ENCODE results near the gene NPHS1. TPM values are rescaled to one million over a fixed set of nuclear protein-coding genes. Genes with fewer than 3 reads are reported as not detected.
"Not testable (repeated sequence)": the region's sequence is repeated elsewhere in the genome, so short reads cannot be mapped to it uniquely, and the experiment has no call there.

Gene NPHS1
- total RNA-seq, 3 donors from 2014 or later (not counting 1 experiment from before 2014, with no cell fraction given), result 0.93 TPM; not detected in 2

DNA sequence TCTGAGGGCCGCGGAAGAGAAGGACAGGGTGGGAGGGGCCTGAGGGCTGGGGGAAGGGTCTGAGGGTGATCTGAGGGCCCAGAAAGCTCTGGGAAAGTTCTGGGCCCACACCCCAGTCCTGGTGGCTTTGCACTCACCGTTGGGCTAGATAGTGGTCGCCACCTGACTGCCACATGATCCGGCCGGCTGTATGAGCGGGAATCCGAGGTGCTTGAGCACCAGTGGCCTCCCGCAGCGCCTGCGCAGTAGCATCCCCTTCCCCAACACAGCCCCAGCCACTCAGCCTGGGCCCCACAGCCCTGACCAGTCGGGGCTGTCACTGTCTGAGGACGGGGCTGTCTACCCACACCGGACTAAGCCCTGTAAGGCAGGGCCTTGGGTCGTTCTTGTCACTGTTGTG, 54.6 kb downstream of the NPHS1 start:
- Histone ChIP-seq H3K27ac (ENCODE audit: low read length) (no peak overlapping the region), H3K9me3 (ENCODE audit: control insufficient read depth, insufficient read depth, low read length) (no peaks in the 10 kb centered on the region), H3K4me3 (ENCODE audit: low read length) (no peak overlapping the region), H3K36me3 (ENCODE audit: control insufficient read depth, insufficient read depth, low read length) (no peaks in the 10 kb centered on the region), H3K4me1 (ENCODE audit: control insufficient read depth, insufficient read depth, low read length) (peaks cover 9% of the 10 kb centered on the region), H3K27me3 (ENCODE audit: control insufficient read depth, insufficient read depth, low read length) (peaks cover 5% of the 10 kb centered on the region)
- Mint-ChIP-seq H3K36me3 (no peaks in the 10 kb centered on the region), H3K4me3 (no peak overlapping the region), H3K9me3 (no peaks in the 10 kb centered on the region), H3K27ac (no peak overlapping the region), H3K4me1 (peaks cover 0 to 11% of the 10 kb centered on the region in 2 donors), H3K27me3 (ENCODE audit: low read depth in 2 of 2) (peaks cover 0 to 26% of the 10 kb centered on the region in 2 donors)
- TF ChIP-seq, protein P1, sequence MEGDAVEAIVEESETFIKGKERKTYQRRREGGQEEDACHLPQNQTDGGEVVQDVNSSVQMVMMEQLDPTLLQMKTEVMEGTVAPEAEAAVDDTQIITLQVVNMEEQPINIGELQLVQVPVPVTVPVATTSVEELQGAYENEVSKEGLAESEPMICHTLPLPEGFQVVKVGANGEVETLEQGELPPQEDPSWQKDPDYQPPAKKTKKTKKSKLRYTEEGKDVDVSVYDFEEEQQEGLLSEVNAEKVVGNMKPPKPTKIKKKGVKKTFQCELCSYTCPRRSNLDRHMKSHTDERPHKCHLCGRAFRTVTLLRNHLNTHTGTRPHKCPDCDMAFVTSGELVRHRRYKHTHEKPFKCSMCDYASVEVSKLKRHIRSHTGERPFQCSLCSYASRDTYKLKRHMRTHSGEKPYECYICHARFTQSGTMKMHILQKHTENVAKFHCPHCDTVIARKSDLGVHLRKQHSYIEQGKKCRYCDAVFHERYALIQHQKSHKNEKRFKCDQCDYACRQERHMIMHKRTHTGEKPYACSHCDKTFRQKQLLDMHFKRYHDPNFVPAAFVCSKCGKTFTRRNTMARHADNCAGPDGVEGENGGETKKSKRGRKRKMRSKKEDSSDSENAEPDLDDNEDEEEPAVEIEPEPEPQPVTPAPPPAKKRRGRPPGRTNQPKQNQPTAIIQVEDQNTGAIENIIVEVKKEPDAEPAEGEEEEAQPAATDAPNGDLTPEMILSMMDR (IDR thresholded peaks at IDR 0.05), result no peak
- intact Hi-C loops (cut with micrococcal nuclease), result no loop called here
- peak in 1 of 3 donors; percentile 48 for ATAC-seq
- DNase-seq, result no peak
- 10% methylated on average over 15 of the region's 15 CpGs for WGBS (ENCODE audit: insufficient coverage)

DNA sequence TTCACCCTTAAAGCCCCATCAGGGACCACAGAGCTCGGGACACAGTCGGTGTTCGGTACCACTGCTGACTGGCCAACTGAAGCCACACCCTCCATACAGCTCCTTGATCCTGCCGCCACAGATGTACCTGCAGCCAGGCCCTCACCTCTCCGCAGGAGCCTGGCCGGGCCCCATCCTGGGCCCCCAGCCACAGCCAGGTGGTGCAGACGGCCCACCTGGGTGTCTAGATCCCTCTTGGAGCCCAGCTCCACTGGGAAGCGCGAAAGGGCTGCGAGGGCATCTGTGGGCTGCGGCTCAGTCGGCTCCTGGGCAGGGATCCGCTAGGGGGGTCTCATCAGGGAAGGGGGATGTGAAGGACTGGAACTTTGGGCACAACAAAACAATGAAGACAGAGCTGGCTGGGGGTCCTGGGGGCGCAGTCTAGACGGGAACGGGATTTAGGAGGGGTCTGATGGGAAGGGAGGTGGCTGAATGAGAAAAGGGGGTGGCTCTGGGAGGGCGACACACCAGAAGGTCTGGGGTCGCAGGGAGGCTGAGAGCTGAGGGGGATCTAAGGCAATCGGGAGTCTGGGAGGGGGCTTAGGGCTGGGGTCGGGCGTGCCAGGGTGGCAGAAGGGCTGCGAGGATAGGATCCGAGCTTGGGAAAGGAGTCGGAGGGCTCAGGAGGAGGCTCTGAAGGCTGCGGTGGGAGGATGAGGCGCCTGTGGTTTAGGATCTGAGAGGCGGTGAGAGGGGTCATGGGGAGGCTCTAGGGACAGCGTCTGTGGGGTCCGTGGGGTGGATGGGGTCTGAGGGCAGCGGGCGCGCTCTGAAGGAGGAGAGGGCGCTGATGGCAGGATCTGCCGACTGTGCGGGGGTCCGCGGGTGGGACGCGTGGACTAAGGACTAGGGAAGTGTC, 55.4 kb downstream of the NPHS1 start:
- Mint-ChIP-seq H3K27ac (no peak overlapping the region), H3K4me3 (peak overlapping the region; percentile 52), H3K9me3 (no peaks in the 10 kb centered on the region), H3K4me1 (peaks cover 0 to 11% of the 10 kb centered on the region in 2 donors), H3K36me3 (no peaks in the 10 kb centered on the region), H3K27me3 (ENCODE audit: low read depth in 2 of 2) (peaks cover 0 to 28% of the 10 kb centered on the region in 2 donors)
- no peak overlapping the region for H3K27ac ChIP-seq (ENCODE audit: low read length)
- intact Hi-C loops (cut with micrococcal nuclease), result no loop called here
- H3K36me3 ChIP-seq (ENCODE audit: control insufficient read depth, insufficient read depth, low read length), result no peaks in the 10 kb centered on the region
- H3K4me3 ChIP-seq (ENCODE audit: low read length), result no peak overlapping the region
- DNase-seq (no peak), ATAC-seq (no peak)
- no peaks in the 10 kb centered on the region for H3K9me3 ChIP-seq (ENCODE audit: control insufficient read depth, insufficient read depth, low read length)
- TF ChIP-seq, protein P1 (IDR thresholded peaks at IDR 0.05), result no peak
- peaks cover 5% of the 10 kb centered on the region for H3K27me3 ChIP-seq (ENCODE audit: control insufficient read depth, insufficient read depth, low read length)
- H3K4me1 ChIP-seq (ENCODE audit: control insufficient read depth, insufficient read depth, low read length), result peaks cover 9% of the 10 kb centered on the region
- WGBS (ENCODE audit: insufficient coverage), result 24% methylated on average over 39 of the region's 39 CpGs

DNA sequence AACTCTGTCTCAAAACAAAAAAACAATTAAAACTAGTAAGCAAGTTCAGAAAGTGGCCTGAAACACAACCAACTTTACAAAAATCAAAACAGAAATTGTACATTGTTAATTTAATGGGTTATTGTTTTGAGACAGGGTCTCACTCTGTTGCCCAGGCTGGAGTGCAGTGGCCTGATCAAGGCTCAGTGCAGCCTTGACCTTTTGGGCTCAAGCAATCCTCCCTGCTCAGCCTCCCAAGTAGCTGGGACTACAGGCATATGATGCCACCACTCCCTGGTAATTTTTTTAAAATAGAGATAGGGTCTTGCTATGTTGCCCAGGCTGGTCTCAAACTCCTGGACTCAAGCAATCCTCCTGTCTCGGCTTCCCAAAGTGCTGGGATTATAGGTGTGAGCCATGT, 56.7 kb downstream of the NPHS1 start:
- H3K4me1 ChIP-seq (ENCODE audit: control insufficient read depth, insufficient read depth, low read length); DNase-seq; H3K27ac ChIP-seq (ENCODE audit: low read length); H3K36me3 ChIP-seq (ENCODE audit: control insufficient read depth, insufficient read depth, low read length); H3K9me3 Mint-ChIP-seq; H3K36me3 Mint-ChIP-seq; H3K27ac Mint-ChIP-seq; H3K4me3 ChIP-seq (ENCODE audit: low read length); intact Hi-C loops (cut with micrococcal nuclease); H3K4me3 Mint-ChIP-seq; ATAC-seq; H3K9me3 ChIP-seq (ENCODE audit: control insufficient read depth, insufficient read depth, low read length); H3K27me3 ChIP-seq (ENCODE audit: control insufficient read depth, insufficient read depth, low read length): not testable (repeated sequence)
- WGBS (ENCODE audit: insufficient coverage), result 100% methylated on average over 1 of the region's 1 CpG
- Mint-ChIP-seq H3K27me3 (ENCODE audit: low read depth in 2 of 2) (peaks cover 0 to 28% of the 10 kb centered on the region in 2 donors), H3K4me1 (peaks cover 0 to 11% of the 10 kb centered on the region in 2 donors)

DNA sequence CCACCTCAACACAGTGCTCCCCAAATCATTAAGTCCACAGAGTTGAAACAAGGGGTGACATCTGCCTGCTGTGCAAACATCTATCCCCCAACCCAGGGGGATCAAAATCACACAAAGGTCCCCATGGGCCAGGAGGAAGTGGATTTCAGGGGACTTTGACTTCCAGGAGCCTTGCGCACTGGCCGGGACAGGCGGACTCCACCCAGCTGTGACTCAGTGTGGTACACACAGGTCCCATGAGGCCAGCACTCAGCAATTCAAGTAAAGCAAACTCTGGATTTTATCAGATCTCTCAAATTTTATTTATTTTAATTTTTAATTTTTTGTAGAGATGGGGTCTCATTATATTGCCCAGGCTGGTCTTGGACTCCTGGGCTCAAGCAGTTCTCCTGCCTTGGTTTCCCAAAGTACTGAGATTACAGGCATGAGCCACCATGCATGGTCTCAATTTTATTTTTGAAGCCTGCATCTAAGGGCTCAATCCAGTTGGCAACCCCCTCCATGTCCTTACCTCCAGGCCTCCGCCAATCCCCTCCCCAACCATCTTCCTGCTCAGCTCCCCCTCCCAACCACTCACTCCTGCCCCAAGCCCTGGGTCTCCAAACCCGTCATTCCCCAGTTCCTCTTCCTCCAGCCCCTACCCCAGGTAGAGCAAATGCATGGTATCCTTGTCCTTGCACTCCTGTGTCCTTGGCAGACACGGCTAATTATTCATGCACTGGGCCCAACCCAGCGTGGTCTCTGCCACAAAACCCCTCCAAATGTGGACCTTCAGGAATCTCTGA, 58.7 kb downstream of the NPHS1 start:
- intact Hi-C loops (cut with micrococcal nuclease), result no loop called here
- ATAC-seq (no peak), DNase-seq (no peak)
- Mint-ChIP-seq H3K9me3 (no peaks in the 10 kb centered on the region), H3K36me3 (no peaks in the 10 kb centered on the region), H3K27ac (no peak overlapping the region), H3K4me3 (no peak overlapping the region), H3K27me3 (ENCODE audit: low read depth in 2 of 2) (peaks cover 0 to 23% of the 10 kb centered on the region in 2 donors), H3K4me1 (peaks cover 0 to 11% of the 10 kb centered on the region in 2 donors)
- TF ChIP-seq, protein P1 (IDR thresholded peaks at IDR 0.05), result no peak
- Histone ChIP-seq H3K4me1 (ENCODE audit: control insufficient read depth, insufficient read depth, low read length) (peaks cover 9% of the 10 kb centered on the region), H3K27ac (ENCODE audit: low read length) (no peak overlapping the region), H3K36me3 (ENCODE audit: control insufficient read depth, insufficient read depth, low read length) (no peaks in the 10 kb centered on the region), H3K4me3 (ENCODE audit: low read length) (no peak overlapping the region), H3K9me3 (ENCODE audit: control insufficient read depth, insufficient read depth, low read length) (no peaks in the 10 kb centered on the region), H3K27me3 (ENCODE audit: control insufficient read depth, insufficient read depth, low read length) (peaks cover 5% of the 10 kb centered on the region)
- WGBS (ENCODE audit: insufficient coverage), result 75% methylated on average over 7 of the region's 7 CpGs
